GM19328 (cell line): ENCODE measurements around the gene VIPR2.
"Not testable (repeated sequence)": the region's sequence is repeated elsewhere in the genome, so short reads cannot be mapped to it uniquely, and the experiment has no call there.

Experiments used
- ATAC-seq: cut with Tn5 transposase; IDR thresholded peaks from one replicate; pipeline ENCODE4 v1.9.1; 2021; ENCODE audit warnings: mild to moderate bottlenecking, moderate library complexity; ENCODE audit not compliant: unreplicated experiment

VIPR2 gene, protein sequence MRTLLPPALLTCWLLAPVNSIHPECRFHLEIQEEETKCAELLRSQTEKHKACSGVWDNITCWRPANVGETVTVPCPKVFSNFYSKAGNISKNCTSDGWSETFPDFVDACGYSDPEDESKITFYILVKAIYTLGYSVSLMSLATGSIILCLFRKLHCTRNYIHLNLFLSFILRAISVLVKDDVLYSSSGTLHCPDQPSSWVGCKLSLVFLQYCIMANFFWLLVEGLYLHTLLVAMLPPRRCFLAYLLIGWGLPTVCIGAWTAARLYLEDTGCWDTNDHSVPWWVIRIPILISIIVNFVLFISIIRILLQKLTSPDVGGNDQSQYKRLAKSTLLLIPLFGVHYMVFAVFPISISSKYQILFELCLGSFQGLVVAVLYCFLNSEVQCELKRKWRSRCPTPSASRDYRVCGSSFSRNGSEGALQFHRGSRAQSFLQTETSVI

DNA sequence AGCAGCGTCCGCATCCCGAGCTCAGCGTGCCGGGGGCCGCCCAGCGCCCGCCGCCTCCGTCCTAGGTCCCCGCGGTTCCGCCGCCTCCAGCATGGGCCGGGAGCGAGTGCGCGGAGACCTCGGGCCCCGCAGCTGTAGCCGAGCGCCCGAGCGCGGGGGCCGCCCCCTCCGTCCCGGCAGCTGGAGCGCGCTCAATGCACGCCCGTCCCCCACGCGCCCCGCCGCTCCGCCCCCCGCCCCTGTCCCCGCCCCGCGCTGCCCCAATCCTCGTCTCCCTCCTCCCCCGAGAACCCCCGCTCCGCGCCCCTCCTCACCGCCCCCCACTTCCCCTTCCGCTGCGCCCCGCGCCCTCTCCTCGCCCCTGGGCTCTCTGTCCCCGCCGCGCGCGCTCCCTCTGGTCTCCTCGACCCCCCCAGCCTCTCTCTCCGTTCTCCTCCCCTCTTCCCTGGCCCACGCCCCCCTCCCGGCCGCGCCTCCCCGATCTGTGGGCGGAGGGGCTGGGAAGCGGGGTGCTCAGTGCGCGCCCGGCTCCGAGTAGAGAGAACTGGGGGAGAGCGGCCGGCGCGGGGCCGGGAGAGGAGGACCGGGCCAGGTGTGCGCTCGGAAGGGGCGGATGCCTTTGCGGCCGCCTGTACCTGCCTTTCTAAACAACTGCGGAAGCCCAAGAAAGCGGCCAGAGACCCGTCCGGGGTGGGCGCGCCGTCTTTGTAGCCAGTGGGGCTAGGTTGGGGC, at the start of gene VIPR2:
TSS of gene VIPR2 (minus strand) at position 110 of the 732 bp plus-strand sequence. CDS start at position 14, 96 bp downstream.
- no peak for ATAC-seq

GRCh38 chr7:159193543-159194090, 49.0 kb upstream of the VIPR2 start:
- no peak for ATAC-seq

DNA sequence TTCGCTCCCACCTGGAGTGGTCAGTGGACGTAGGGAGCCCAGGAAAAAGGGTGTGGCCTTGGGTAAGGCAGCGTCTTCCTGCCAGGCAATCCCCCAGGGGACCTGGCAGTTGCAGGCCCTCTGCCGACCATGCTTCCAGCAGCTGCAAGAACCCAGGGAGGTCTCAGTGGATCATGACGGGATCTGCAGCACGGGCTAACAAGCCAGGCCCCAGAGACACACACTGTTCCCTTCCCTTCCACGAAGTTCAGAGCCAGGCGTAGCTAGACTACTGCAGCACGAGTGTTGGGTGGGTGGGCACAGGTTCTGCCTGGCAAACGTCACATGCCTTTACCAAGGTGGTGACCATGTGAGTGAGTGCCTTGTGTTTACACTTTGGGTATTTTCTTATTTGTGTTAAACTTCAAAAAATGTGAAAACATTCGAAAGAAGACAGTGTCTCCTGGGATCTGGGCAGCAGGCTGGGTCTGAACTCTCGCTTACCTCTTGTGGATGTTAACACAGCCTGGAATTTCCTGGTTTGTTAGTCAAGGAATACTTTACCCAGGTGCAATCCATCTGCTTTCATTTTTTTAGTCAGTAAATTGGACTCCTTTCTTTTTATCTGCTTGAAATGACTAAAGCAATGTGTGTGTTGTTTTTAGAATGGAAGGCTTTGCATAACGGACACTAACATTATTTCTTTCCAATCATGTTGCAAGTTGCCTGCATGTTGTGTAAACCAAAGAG, 48.2 kb upstream of the VIPR2 start:
- no peak for ATAC-seq

- no peak for ATAC-seq
Observed at GRCh38 chr7:159192013-159192412, 47.3 kb upstream of the VIPR2 start.

DNA sequence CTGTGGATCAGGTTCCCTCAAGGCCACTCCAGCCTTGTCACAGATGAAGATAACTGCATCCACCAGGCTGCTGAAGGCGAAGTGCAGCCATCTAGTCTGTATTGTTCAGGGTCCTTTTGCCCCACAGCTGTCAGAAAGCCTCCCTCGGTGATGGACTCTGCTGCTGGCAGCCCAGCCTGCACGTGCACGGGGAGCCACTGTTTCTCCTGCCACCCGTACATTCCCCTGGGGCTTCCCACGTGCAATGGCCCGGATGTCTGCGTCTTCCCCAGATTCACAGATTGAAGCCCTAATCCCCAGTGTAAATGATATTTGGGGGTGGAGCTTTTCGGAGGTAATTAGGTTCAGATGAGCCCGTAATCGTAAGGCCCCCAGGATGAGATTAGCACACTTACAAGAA, 46.6 kb upstream of the VIPR2 start:
- no peak for ATAC-seq

- ATAC-seq: no peak
Observed at GRCh38 chr7:159188011-159188410, 43.3 kb upstream of the VIPR2 start.

GRCh38 chr7:159179241-159179640, 34.6 kb upstream of the VIPR2 start:
- no peak for ATAC-seq

DNA sequence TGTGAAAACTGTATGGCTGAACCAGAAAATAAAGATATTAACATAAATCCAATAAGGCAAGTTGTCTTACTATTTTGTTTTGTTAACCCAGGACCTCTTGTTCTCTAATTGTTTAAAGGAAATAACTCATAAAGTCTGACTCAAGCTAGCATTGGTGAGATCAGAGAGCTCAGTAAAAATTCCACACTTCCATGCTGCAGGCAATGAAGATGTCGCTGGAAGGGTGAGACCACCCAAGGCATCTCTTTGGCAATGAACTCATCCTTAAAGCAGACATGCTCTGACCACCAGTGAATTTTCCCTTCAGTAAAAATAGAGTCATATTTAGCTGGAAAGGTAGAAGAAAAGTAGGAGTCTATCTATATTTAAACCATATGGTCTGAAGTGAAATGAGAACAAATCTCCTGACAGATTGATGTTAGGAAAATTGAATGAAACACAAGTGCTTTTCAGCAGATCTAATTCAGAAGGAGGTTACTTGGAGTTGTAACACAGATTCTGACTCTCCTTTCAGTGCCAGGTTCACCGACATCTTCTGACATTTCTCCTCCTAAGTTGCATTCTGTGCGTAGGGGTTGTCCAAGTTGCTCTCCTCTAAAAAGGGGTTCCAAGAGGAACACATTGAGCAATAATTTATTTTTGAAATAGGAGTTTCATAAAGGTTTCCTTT, 32.8 kb upstream of the VIPR2 start:
- no peak for ATAC-seq

DNA sequence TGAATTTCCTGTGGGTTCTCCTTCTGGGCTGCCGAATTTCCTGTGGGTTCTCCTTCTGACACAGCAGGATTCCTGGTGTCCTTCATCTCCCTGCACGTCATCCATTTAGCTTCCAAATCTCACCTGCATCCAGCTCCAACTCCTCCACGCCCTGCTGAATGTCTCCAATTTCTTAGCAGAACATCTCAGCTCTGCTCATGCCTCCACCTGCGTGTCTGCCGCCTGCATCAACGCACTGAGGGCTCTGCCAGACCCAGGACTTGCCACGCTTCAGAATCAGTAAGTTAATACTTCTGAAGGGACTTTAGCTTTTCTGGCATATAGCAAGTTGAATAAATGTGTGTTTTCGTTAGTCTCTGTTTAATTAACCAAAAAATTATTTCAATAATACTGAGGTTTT, 31.1 kb upstream of the VIPR2 start:
- no peak for ATAC-seq

GRCh38 chr7:159175100-159175499, 30.4 kb upstream of the VIPR2 start:
- not testable (repeated sequence) for ATAC-seq

DNA sequence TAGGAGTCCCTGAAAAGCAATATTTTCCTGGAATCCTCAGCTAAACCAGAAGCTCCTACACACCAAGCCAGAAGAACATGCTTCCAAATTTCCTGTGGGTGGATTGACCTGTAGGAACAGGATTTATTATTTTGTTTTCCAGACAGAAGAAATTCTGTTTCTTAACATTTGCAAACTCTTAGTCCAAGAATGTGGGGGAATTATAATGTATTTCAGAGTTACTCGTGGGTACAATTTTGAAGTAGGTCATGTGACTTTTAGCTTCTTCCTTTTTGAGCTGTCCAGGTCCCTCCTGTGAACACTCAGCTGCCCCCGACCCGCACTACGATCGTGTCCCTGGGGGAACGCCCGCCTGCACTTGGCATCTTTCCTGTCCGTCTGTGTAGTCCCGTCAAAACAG, 27.7 kb upstream of the VIPR2 start:
- ATAC-seq: no peak

DNA sequence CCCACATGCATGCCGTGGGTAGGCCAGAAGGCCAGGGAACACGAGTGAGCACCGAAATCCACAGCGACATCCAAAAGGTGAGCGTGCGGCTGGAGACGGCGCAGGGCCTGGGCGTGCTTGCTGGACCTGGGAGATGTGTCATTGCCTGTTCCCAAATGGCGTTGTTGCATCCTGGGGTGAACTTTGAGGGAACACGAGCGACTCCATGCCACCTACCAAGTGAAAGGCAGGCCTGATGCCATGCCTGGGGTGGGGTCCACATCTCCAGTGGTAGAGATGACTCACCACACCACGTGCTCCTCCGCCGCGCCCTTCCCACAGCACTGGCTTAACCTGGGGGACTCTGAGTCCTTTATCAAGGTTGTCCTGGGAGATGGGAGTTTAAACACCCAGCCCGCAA, 24.7 kb upstream of the VIPR2 start:
- ATAC-seq: no peak

GRCh38 chr7:159167139-159167538, 22.5 kb upstream of the VIPR2 start:
- no peak for ATAC-seq

DNA sequence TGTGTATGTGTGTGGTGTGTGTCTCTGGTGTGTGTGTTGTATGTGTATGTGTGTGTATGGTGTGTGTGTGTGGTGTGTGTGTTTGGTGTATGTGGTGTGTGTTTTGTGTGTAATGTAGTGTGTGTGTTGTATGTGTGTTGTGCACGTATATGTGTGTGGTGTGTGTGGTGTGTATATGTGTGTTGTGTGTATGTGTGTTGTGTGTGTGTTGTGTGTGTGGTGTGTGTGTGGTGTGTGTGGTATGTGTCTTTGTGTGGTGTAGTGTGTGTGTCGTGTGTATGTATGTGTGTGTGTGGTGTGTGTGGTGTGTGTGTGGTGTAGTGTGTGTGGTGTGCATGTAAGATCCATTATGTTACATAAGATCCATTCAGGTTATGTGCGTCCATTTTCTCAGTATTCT, 21.9 kb upstream of the VIPR2 start:
- ATAC-seq: no peak

GRCh38 chr7:159165352-159165751, 20.7 kb upstream of the VIPR2 start:
- no peak for ATAC-seq

- not testable (repeated sequence) for ATAC-seq
Observed at GRCh38 chr7:159163703-159164301, 19.1 kb upstream of the VIPR2 start.

DNA sequence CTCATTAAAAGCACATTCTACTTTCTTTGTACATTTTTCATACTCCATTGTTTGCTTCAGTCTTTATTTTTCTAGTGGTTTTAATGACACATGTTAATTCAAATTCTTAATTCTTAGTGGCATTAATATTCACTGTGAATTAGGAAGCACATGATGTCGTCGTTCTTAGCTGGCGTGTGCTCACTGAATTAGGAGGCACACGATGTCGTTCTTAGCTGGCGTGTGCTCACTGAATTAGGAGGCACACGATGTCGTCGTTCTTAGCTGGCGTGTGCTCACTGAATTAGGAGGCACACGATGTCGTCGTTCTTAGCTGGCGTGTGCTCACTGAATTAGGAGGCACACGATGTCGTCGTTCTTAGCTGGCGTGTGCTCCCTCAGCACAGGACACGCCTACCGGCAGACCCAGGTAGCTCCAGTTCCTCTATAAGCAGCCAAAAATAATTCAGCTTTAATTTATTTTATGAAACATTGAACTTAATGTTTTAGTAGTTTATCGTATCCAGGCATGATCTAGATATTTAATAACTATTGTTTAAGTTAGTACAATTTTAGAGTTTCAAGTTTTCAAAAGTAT, 17.5 kb upstream of the VIPR2 start:
- not testable (repeated sequence) for ATAC-seq

GRCh38 chr7:159160450-159160849, 15.8 kb upstream of the VIPR2 start:
- no peak for ATAC-seq

DNA sequence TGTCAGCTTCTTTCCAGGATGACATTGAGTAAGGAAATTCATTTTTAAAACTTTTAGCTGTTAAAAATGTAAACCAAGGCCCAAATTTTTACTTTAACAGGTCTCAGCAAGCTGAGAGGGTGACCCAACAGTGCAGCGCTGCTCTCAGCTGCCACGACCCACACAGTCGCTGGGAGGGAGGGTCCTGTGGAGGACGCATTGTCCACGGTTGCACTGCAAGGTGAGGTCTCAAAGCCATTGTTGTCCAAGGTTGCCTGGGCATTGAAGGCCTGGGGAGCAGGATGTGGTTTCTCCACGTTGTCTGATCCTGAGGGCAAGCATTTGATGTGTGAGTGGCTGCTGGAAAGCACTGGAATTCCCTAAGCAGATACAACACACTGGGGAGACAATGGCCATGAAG, 15.1 kb upstream of the VIPR2 start:
- no peak for ATAC-seq

GRCh38 chr7:159158888-159159405, 14.3 kb upstream of the VIPR2 start:
- no peak for ATAC-seq
